ENCODE data around the gene NAPG. TPM values are rescaled to one million over a fixed set of nuclear protein-coding genes. Genes with fewer than 3 reads are reported as not detected.

The NAPG gene
- total RNA-seq = 25.1 TPM

GRCh38 chr18:10525697-10526560, at the start of gene NAPG:
NAPG (plus strand) TSS chr18:10526027; CDS start chr18:10526103, 76 bp downstream.
- peak within 1 kb of the TSS; percentile 68 for H3K27ac ChIP-seq (ENCODE audit: low read depth, low read length)
- H3K27me3 ChIP-seq (ENCODE audit: control insufficient read depth in 3 of 3, insufficient read depth in 3 of 3, low read length in 3 of 3) = no peaks in the 10 kb centered on the region
- H3K9ac ChIP-seq (ENCODE audit: low read depth in 1 of 3, low read length in 3 of 3) = peak within 1 kb of the TSS; percentile 78 to 92 (median 89)
- H3K36me3 ChIP-seq (ENCODE audit: control insufficient read depth in 3 of 3, insufficient read depth in 3 of 3, low read length in 3 of 3) = no peaks in the 10 kb centered on the region
- peaks cover 13 to 33% (median 14%) of the 10 kb centered on the region in 3 donors for H3K4me1 ChIP-seq (ENCODE audit: control insufficient read depth in 3 of 3, insufficient read depth in 3 of 3, low read length in 3 of 3)
- H3K4me3 ChIP-seq (ENCODE audit: low read length in 3 of 3) = peak within 1 kb of the TSS; percentile 81 to 96 (median 91)
- no peaks in the 10 kb centered on the region for H3K9me3 ChIP-seq (ENCODE audit: control insufficient read depth in 3 of 3, low read length in 3 of 3)

DNA sequence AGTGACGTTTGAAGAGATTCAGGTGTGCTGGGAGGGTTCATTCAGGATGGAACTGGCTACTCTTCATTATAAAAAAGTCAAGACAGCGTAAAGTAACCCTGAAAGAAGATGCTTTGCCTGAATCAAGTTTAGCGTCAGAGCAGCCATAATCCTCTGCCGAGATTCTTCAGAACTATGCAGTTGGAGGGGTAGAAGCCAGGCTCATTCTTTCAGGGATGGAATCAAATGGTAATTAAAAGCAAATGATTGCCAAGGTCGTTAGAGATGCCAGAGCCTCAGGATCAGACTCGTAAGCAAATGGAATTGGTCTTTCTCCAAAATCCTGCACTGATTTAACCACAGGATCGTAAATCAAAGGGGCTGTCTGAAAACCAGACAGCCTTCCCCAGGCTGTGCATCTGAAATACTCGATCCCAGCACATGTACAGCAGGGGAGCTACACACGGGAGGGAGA, 49.5 kb upstream of the NAPG start:
- Histone ChIP-seq H3K27me3 (ENCODE audit: control insufficient read depth in 3 of 3, insufficient read depth in 3 of 3, low read length in 3 of 3) (peaks cover 0 to 7% (median 4%) of the 10 kb centered on the region in 3 donors), H3K9me3 (ENCODE audit: control insufficient read depth in 3 of 3, low read length in 3 of 3) (no peaks in the 10 kb centered on the region), H3K4me3 (ENCODE audit: low read length in 3 of 3) (no peak overlapping the region), H3K4me1 (ENCODE audit: control insufficient read depth in 3 of 3, insufficient read depth in 3 of 3, low read length in 3 of 3) (peaks cover 0 to 12% (median 7%) of the 10 kb centered on the region in 3 donors), H3K27ac (ENCODE audit: low read depth, low read length) (no peak overlapping the region), H3K9ac (ENCODE audit: low read depth in 1 of 3, low read length in 3 of 3) (no peak overlapping the region), H3K36me3 (ENCODE audit: control insufficient read depth in 3 of 3, insufficient read depth in 3 of 3, low read length in 3 of 3) (no peaks in the 10 kb centered on the region)

DNA sequence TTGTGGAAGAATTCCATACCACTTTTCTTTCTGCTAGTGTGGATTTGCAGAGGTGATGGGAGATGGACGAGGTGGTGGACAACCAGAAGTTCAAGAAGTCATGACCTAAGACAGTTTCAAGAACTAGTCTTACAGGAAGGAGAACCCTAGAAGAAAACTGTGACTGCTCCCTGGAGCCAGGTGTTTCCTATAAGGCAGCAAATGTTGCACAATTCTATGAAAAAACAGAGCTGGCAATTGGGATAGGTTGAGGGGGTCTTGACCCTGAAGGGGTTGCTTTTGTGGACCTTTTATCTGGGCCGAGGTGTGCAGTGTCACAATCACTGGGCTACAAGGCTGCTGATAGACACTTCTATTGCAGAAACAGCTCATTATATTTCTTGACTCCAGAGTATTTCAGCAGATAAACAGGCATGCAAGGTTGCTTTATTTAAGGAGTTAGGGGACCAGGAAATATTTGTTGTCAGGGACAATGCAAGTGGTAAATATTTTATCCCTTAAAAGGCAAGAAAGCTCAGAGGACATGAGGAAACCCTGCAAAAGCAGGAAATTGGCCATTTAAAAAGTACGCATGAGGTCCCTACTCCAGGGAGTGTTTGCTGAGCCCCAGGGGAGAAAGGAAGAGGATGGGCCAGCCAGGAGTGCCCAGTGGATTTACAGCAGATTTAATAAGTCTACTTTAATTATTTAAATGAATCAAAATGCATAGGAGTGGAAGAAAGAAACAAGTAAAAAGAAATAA, 48.5 kb upstream of the NAPG start:
- Histone ChIP-seq H3K36me3 (ENCODE audit: control insufficient read depth in 3 of 3, insufficient read depth in 3 of 3, low read length in 3 of 3) (no peaks in the 10 kb centered on the region), H3K27me3 (ENCODE audit: control insufficient read depth in 3 of 3, insufficient read depth in 3 of 3, low read length in 3 of 3) (peaks cover 0 to 7% (median 4%) of the 10 kb centered on the region in 3 donors), H3K9me3 (ENCODE audit: control insufficient read depth in 3 of 3, low read length in 3 of 3) (no peaks in the 10 kb centered on the region), H3K4me3 (ENCODE audit: low read length in 3 of 3) (no peak overlapping the region), H3K27ac (ENCODE audit: low read depth, low read length) (no peak overlapping the region), H3K9ac (ENCODE audit: low read depth in 1 of 3, low read length in 3 of 3) (no peak overlapping the region), H3K4me1 (ENCODE audit: control insufficient read depth in 3 of 3, insufficient read depth in 3 of 3, low read length in 3 of 3) (peaks cover 0 to 12% (median 7%) of the 10 kb centered on the region in 3 donors)

GRCh38 chr18:10477863-10478260, 48.0 kb upstream of the NAPG start:
- Histone ChIP-seq H3K36me3 (ENCODE audit: control insufficient read depth in 3 of 3, insufficient read depth in 3 of 3, low read length in 3 of 3) (no peaks in the 10 kb centered on the region), H3K9ac (ENCODE audit: low read depth in 1 of 3, low read length in 3 of 3) (no peak overlapping the region), H3K4me3 (ENCODE audit: low read length in 3 of 3) (no peak overlapping the region), H3K9me3 (ENCODE audit: control insufficient read depth in 3 of 3, low read length in 3 of 3) (no peaks in the 10 kb centered on the region), H3K27me3 (ENCODE audit: control insufficient read depth in 3 of 3, insufficient read depth in 3 of 3, low read length in 3 of 3) (peaks cover 0 to 7% (median 4%) of the 10 kb centered on the region in 3 donors), H3K27ac (ENCODE audit: low read depth, low read length) (no peak overlapping the region), H3K4me1 (ENCODE audit: control insufficient read depth in 3 of 3, insufficient read depth in 3 of 3, low read length in 3 of 3) (peaks cover 0 to 12% (median 7%) of the 10 kb centered on the region in 3 donors)

DNA sequence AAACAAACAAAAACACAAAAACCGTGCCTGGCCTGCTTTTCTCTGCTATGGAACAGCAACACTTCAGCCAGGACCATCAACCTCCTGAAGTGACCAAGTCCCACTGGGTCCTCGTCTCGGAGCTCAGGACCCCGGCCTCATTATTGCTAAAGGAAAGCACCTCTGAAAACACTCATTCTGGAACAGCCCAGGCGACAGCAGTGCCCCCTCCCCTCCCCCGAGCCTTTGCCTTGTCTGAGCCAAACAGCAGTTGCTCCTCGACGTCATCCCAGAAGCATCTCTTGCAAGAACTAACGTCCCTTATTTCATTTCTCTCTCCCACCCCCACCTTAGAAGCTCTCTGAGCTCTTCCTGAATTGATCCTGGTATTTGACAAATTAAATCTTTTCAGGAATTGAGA, 44.0 kb upstream of the NAPG start:
- H3K9me3 ChIP-seq (ENCODE audit: control insufficient read depth in 3 of 3, low read length in 3 of 3) = no peaks in the 10 kb centered on the region
- peaks cover 2 to 4% (median 4%) of the 10 kb centered on the region in 3 donors for H3K4me1 ChIP-seq (ENCODE audit: control insufficient read depth in 3 of 3, insufficient read depth in 3 of 3, low read length in 3 of 3)
- H3K36me3 ChIP-seq (ENCODE audit: control insufficient read depth in 3 of 3, insufficient read depth in 3 of 3, low read length in 3 of 3) = no peaks in the 10 kb centered on the region
- no peak overlapping the region for H3K9ac ChIP-seq (ENCODE audit: low read depth in 1 of 3, low read length in 3 of 3)
- H3K27me3 ChIP-seq (ENCODE audit: control insufficient read depth in 3 of 3, insufficient read depth in 3 of 3, low read length in 3 of 3) = peaks cover 0 to 4% (median 2%) of the 10 kb centered on the region in 3 donors
- no peak overlapping the region for H3K4me3 ChIP-seq (ENCODE audit: low read length in 3 of 3)
- H3K27ac ChIP-seq (ENCODE audit: low read depth, low read length) = no peak overlapping the region

- Histone ChIP-seq H3K27ac (ENCODE audit: low read depth, low read length) (no peak overlapping the region), H3K9ac (ENCODE audit: low read depth in 1 of 3, low read length in 3 of 3) (no peak overlapping the region)
Measured at GRCh38 chr18:10482363-10482984, 43.4 kb upstream of the NAPG start.

GRCh38 chr18:10482985-10483949, 42.6 kb upstream of the NAPG start:
- no peak overlapping the region for H3K27ac ChIP-seq (ENCODE audit: low read depth, low read length)
- H3K36me3 ChIP-seq (ENCODE audit: control insufficient read depth in 3 of 3, insufficient read depth in 3 of 3, low read length in 3 of 3) = peaks cover 0 to 4% (median 0%) of the 10 kb centered on the region in 3 donors
- no peaks in the 10 kb centered on the region for H3K9me3 ChIP-seq (ENCODE audit: control insufficient read depth in 3 of 3, low read length in 3 of 3)
- H3K27me3 ChIP-seq (ENCODE audit: control insufficient read depth in 3 of 3, insufficient read depth in 3 of 3, low read length in 3 of 3) = no peaks in the 10 kb centered on the region
- H3K4me1 ChIP-seq (ENCODE audit: control insufficient read depth in 3 of 3, insufficient read depth in 3 of 3, low read length in 3 of 3) = peaks cover 0 to 4% (median 2%) of the 10 kb centered on the region in 3 donors
- H3K4me3 ChIP-seq (ENCODE audit: low read length in 3 of 3) = no peak overlapping the region
- H3K9ac ChIP-seq (ENCODE audit: low read depth in 1 of 3, low read length in 3 of 3) = no peak overlapping the region

More at GRCh38 chr18:10482363-10482984, 43.4 kb upstream of the NAPG start:
- Histone ChIP-seq H3K4me1 (ENCODE audit: control insufficient read depth in 3 of 3, insufficient read depth in 3 of 3, low read length in 3 of 3) (peaks cover 0 to 4% (median 2%) of the 10 kb centered on the region in 3 donors), H3K36me3 (ENCODE audit: control insufficient read depth in 3 of 3, insufficient read depth in 3 of 3, low read length in 3 of 3) (peaks cover 0 to 3% (median 0%) of the 10 kb centered on the region in 3 donors), H3K4me3 (ENCODE audit: low read length in 3 of 3) (no peak overlapping the region), H3K9me3 (ENCODE audit: control insufficient read depth in 3 of 3, low read length in 3 of 3) (no peaks in the 10 kb centered on the region), H3K27me3 (ENCODE audit: control insufficient read depth in 3 of 3, insufficient read depth in 3 of 3, low read length in 3 of 3) (peaks cover 0 to 4% (median 0%) of the 10 kb centered on the region in 3 donors)

GRCh38 chr18:10485475-10485874, 40.4 kb upstream of the NAPG start:
- Histone ChIP-seq H3K9me3 (ENCODE audit: control insufficient read depth in 3 of 3, low read length in 3 of 3) (no peaks in the 10 kb centered on the region), H3K27ac (ENCODE audit: low read depth, low read length) (no peak overlapping the region), H3K27me3 (ENCODE audit: control insufficient read depth in 3 of 3, insufficient read depth in 3 of 3, low read length in 3 of 3) (no peaks in the 10 kb centered on the region), H3K4me1 (ENCODE audit: control insufficient read depth in 3 of 3, insufficient read depth in 3 of 3, low read length in 3 of 3) (peaks cover 0 to 4% (median 0%) of the 10 kb centered on the region in 3 donors), H3K36me3 (ENCODE audit: control insufficient read depth in 3 of 3, insufficient read depth in 3 of 3, low read length in 3 of 3) (peaks cover 0 to 4% (median 0%) of the 10 kb centered on the region in 3 donors), H3K4me3 (ENCODE audit: low read length in 3 of 3) (no peak overlapping the region), H3K9ac (ENCODE audit: low read depth in 1 of 3, low read length in 3 of 3) (no peak overlapping the region)

GRCh38 chr18:10486362-10486761, 39.5 kb upstream of the NAPG start:
- no peaks in the 10 kb centered on the region for H3K9me3 ChIP-seq (ENCODE audit: control insufficient read depth in 3 of 3, low read length in 3 of 3)
- no peak overlapping the region for H3K9ac ChIP-seq (ENCODE audit: low read depth in 1 of 3, low read length in 3 of 3)
- H3K36me3 ChIP-seq (ENCODE audit: control insufficient read depth in 3 of 3, insufficient read depth in 3 of 3, low read length in 3 of 3) = peaks cover 0 to 4% (median 0%) of the 10 kb centered on the region in 3 donors
- no peaks in the 10 kb centered on the region for H3K27me3 ChIP-seq (ENCODE audit: control insufficient read depth in 3 of 3, insufficient read depth in 3 of 3, low read length in 3 of 3)
- no peak overlapping the region for H3K27ac ChIP-seq (ENCODE audit: low read depth, low read length)
- H3K4me3 ChIP-seq (ENCODE audit: low read length in 3 of 3) = no peak overlapping the region
- H3K4me1 ChIP-seq (ENCODE audit: control insufficient read depth in 3 of 3, insufficient read depth in 3 of 3, low read length in 3 of 3) = peaks cover 0 to 4% (median 0%) of the 10 kb centered on the region in 3 donors

Data from skeletal muscle tissue (tissue), 4 donors.